ENCODE measurements around the gene GALNT2.

DNA sequence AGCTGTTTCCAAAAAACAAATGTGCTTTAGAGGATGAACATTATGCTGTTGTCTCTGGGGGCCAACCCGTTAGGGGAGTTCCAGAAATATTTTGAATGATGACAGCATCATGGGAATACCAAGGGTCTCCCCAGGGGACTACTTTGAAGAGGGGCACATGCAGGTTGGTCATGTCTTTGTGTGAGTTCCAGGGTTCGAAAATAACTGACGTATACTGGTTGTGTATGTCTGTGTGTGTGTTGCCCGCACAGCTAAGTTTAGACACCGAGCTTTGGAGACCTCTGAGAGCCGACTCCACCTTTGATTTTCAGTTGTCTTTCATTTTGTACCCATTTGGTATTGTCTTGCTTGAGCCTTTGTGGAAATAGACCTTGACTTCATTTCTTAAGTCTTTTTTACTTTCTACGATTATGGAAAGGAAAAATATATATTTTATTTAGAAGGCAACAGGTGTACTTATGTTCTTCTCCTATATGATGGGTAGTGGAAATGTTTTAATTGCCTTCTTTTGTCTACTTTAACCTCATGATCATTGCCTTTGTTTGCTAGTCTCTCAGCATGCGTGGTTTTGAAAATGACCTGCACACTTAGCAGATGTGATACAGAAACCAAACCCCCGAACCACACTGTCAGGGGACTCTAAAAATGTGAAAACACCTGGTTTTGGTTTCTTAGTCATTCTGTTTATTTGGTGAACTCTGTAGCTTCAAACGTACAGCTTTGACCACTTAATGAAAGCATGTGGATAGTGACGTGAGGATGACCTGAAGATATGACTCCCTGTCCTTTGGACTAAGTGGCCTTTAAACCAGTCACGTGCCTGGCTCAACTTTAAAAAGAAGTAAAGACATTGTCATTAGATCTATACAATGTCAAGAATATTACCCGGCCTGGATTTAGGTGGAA is 56.5 kb downstream of the GALNT2 start:
- TF ChIP-seq SP1 (IDR thresholded peaks at IDR 0.05; ENCODE audit: low read depth, low read length): peak; percentile 61
- TF ChIP-seq, protein P1, sequence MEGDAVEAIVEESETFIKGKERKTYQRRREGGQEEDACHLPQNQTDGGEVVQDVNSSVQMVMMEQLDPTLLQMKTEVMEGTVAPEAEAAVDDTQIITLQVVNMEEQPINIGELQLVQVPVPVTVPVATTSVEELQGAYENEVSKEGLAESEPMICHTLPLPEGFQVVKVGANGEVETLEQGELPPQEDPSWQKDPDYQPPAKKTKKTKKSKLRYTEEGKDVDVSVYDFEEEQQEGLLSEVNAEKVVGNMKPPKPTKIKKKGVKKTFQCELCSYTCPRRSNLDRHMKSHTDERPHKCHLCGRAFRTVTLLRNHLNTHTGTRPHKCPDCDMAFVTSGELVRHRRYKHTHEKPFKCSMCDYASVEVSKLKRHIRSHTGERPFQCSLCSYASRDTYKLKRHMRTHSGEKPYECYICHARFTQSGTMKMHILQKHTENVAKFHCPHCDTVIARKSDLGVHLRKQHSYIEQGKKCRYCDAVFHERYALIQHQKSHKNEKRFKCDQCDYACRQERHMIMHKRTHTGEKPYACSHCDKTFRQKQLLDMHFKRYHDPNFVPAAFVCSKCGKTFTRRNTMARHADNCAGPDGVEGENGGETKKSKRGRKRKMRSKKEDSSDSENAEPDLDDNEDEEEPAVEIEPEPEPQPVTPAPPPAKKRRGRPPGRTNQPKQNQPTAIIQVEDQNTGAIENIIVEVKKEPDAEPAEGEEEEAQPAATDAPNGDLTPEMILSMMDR (IDR thresholded peaks at IDR 0.05 in 2 of 3, conservative IDR thresholded peaks at IDR 0.05 in 1 of 3; ENCODE audit: control insufficient read depth in 2 of 3, extremely low read depth in 1 of 3, insufficient read depth in 1 of 3, low read depth in 3 of 3, low read length in 3 of 3): no peak
- TF ChIP-seq ZNF274 (IDR thresholded peaks at IDR 0.05; ENCODE audit: insufficient read depth, insufficient read length): no peak
- TF ChIP-seq, protein P2, sequence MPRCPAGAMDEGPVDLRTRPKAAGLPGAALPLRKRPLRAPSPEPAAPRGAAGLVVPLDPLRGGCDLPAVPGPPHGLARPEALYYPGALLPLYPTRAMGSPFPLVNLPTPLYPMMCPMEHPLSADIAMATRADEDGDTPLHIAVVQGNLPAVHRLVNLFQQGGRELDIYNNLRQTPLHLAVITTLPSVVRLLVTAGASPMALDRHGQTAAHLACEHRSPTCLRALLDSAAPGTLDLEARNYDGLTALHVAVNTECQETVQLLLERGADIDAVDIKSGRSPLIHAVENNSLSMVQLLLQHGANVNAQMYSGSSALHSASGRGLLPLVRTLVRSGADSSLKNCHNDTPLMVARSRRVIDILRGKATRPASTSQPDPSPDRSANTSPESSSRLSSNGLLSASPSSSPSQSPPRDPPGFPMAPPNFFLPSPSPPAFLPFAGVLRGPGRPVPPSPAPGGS (IDR thresholded peaks at IDR 0.05; ENCODE audit: borderline replicate concordance, insufficient read depth, low read depth, low read length, poor library complexity, severe bottlenecking): peak; percentile 75
- TF ChIP-seq, protein P3, sequence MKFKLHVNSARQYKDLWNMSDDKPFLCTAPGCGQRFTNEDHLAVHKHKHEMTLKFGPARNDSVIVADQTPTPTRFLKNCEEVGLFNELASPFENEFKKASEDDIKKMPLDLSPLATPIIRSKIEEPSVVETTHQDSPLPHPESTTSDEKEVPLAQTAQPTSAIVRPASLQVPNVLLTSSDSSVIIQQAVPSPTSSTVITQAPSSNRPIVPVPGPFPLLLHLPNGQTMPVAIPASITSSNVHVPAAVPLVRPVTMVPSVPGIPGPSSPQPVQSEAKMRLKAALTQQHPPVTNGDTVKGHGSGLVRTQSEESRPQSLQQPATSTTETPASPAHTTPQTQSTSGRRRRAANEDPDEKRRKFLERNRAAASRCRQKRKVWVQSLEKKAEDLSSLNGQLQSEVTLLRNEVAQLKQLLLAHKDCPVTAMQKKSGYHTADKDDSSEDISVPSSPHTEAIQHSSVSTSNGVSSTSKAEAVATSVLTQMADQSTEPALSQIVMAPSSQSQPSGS (IDR thresholded peaks at IDR 0.05; ENCODE audit: low read length): peak; percentile 96
